Stimulated activated naive CD8-positive, alpha-beta T cell treated with anti-CD3 and anti-CD28 coated beads, Interleukin-15, Interleukin-2, amounts not matched to agents 100 ng/mL and 50 ng/mL, for 24 hours (primary cell): ENCODE measurements around the gene DOCK1.

Source experiments
- H3K27ac Mint-ChIP-seq: one replicate; pipeline ENCODE4 v1.8.0; 2021; ENCODE audit warnings: mild to moderate bottlenecking, mixed read lengths
- H3K27me3 Mint-ChIP-seq: one replicate; pipeline ENCODE4 v1.8.0; 2021; ENCODE audit warnings: mixed read lengths
- H3K36me3 Mint-ChIP-seq: one replicate; pipeline ENCODE4 v1.8.0; 2021; ENCODE audit warnings: low read depth, mixed read lengths
- H3K4me1 Mint-ChIP-seq: one replicate; pipeline ENCODE4 v1.8.0; 2021; ENCODE audit warnings: low read depth, mixed read lengths
- H3K4me3 Mint-ChIP-seq: one replicate; pipeline ENCODE4 v1.8.0; 2021; ENCODE audit warnings: mild to moderate bottlenecking, mixed read lengths
- H3K9me3 Mint-ChIP-seq: one replicate; pipeline ENCODE4 v1.8.0; 2021; ENCODE audit warnings: mixed read lengths

Gene DOCK1

DNA sequence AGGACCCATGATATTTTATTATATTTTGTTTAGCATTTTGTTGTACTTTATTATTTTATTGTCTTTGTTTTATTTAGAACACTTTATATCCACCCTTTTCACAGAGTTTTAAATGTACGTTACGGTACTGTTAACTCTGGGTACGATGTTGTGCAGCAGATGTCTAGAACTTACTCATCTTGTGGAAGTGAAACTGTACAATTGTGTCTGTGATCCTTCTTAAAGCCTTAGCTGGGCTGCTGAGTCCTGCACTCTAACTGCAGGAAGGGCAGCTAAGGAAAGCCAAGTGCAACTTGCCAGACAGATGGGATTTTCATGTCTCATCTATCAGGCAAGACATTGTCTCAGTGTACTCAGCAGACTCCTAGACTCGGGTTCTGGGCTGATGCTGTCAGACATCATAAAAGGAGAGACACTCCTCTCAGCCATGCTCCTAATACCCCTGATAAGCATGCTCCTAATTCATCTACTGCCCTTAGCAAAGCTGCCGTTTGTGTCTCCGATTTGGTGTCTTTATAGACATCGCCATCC is 305.8 kb downstream of the DOCK1 start:
- Mint-ChIP-seq H3K9me3 (no peaks in the 10 kb centered on the region), H3K36me3 (no peaks in the 10 kb centered on the region), H3K4me3 (no peak overlapping the region), H3K27ac (no peak overlapping the region), H3K4me1 (no peaks in the 10 kb centered on the region), H3K27me3 (no peaks in the 10 kb centered on the region)

DNA sequence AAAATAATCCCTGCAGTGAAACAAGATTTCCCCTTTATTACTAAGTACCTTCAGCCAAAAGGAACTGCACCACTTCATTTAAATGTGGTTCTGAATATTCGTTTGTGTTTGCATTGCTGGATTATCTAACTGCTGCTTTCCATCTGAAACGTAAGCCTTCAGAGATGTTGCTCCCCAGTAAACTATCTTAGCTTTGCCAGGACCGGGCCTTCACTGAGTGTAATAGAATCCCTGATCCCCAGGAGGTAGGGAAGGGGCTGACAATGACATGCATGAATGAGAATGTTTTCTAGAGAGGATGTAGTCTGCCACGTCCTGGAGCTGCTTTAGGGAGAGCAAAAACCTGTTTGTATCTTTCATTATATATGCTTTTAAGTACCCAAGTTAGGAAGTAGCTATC is 310.6 kb downstream of the DOCK1 start:
- H3K4me1 Mint-ChIP-seq, result no peaks in the 10 kb centered on the region
- H3K9me3 Mint-ChIP-seq, result no peaks in the 10 kb centered on the region
- H3K27me3 Mint-ChIP-seq, result no peaks in the 10 kb centered on the region
- no peak overlapping the region for H3K27ac Mint-ChIP-seq
- H3K4me3 Mint-ChIP-seq, result no peak overlapping the region
- no peaks in the 10 kb centered on the region for H3K36me3 Mint-ChIP-seq

DNA sequence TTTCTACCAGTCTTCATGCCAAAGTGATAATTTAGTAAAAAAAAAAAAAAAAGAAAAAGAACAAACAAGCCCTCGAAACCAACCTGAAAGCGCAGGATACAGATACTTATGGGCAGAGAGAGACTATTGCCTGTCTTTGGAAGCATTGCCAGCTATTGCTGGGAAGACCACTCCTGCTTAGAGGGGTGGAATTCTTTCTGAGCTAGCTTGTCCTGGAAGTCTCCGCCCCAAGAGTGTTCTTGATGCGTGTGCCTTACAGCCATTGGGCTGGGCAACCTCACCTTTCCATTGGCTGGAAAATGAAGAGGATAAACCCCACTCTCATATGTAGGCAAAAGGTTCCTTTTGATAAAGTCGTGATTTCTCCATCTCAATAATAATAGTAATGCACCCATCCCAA is 311.0 kb downstream of the DOCK1 start:
- Mint-ChIP-seq H3K27ac (no peak overlapping the region), H3K27me3 (no peaks in the 10 kb centered on the region), H3K9me3 (no peaks in the 10 kb centered on the region), H3K36me3 (no peaks in the 10 kb centered on the region), H3K4me3 (no peak overlapping the region), H3K4me1 (no peaks in the 10 kb centered on the region)

DNA sequence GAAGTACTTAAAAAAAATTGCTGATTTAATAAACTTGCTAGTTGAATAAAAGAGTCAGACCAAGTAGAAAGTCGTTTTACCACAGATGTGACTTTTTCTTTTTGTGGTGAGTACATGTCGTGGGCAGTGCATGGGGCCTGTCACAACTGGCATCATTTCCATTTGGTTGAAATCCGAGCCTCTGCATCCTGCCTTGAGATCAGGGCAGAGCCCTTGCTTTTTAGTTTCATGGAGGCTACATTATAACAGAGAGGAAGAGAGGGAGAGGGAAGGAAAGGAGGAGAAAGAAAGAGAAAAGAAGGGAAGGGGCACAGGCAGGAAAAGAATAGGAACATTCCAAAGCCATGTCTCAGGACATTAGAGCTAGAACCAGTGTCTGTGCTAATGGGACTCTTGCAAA is 311.6 kb downstream of the DOCK1 start:
- H3K27me3 Mint-ChIP-seq, result no peaks in the 10 kb centered on the region
- H3K9me3 Mint-ChIP-seq, result no peaks in the 10 kb centered on the region
- no peak overlapping the region for H3K4me3 Mint-ChIP-seq
- no peaks in the 10 kb centered on the region for H3K36me3 Mint-ChIP-seq
- no peaks in the 10 kb centered on the region for H3K4me1 Mint-ChIP-seq
- H3K27ac Mint-ChIP-seq, result no peak overlapping the region

DNA sequence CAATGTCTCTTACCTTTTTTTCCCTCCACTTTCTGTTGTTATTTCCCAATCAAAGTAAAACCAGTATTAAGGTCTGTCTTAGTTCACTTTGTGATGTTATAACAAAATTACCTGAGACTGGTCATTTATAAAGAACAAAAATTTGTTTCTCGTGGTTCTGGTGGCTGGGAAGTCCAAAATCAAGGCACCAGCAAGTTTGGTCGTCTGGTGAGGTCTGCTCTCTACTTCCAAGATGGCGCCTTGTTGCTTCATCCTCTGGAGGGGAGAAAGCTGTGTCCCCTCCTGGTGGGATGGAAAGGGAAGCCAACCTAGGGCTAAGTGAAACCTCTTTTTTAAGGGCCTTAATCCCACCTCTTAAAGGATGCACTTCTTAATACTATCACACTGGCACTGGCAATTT is 313.4 kb downstream of the DOCK1 start:
- no peaks in the 10 kb centered on the region for H3K4me1 Mint-ChIP-seq
- H3K36me3 Mint-ChIP-seq, result no peaks in the 10 kb centered on the region
- no peaks in the 10 kb centered on the region for H3K9me3 Mint-ChIP-seq
- H3K27me3 Mint-ChIP-seq, result peaks cover 9% of the 10 kb centered on the region
- no peak overlapping the region for H3K27ac Mint-ChIP-seq
- H3K4me3 Mint-ChIP-seq, result no peak overlapping the region

DNA sequence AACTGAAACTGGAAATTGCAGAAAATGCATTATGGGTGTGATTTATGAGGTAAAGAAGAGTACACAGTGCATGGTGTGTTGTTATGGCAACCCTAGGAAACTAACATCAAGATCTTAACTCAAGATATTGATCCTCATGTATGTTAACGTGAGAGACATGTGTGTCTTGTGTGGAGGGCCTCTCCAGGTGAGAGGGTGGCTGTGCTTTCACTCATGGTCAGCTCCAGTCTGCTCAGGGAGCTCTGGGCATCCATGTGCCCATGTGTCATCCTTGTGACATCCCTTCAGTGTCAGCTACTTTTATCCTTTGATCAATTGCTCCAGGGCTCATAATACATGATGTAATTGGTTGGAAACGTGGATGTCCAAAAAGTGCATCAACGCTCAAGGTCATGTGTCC is 316.1 kb downstream of the DOCK1 start:
- Mint-ChIP-seq H3K4me3 (no peak overlapping the region), H3K27ac (no peak overlapping the region), H3K27me3 (peaks cover 9% of the 10 kb centered on the region), H3K9me3 (no peaks in the 10 kb centered on the region), H3K4me1 (no peaks in the 10 kb centered on the region), H3K36me3 (no peaks in the 10 kb centered on the region)

DNA sequence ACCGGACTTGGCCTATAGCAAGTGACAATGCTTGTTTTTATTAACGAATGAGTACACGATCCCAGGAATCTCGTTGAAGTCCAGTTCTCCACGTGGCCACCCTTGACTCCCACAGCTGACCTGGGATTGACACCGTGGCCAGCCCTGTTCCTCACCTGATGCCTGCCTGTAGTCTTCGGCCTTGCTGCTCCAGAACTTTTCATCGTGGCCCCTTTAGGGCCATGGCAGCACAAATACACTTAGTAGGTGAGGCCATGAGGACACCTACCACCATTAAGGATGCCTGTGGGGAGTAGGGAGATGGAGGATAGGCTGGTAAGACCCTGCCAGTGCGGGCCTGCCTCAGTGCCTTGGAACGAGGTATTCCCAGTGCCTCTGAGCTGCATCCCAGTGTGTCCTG is 321.8 kb downstream of the DOCK1 start:
- Mint-ChIP-seq H3K27me3 (peaks cover 9% of the 10 kb centered on the region), H3K27ac (no peak overlapping the region), H3K36me3 (no peaks in the 10 kb centered on the region), H3K9me3 (peaks cover 4% of the 10 kb centered on the region), H3K4me1 (no peaks in the 10 kb centered on the region), H3K4me3 (no peak overlapping the region)

DNA sequence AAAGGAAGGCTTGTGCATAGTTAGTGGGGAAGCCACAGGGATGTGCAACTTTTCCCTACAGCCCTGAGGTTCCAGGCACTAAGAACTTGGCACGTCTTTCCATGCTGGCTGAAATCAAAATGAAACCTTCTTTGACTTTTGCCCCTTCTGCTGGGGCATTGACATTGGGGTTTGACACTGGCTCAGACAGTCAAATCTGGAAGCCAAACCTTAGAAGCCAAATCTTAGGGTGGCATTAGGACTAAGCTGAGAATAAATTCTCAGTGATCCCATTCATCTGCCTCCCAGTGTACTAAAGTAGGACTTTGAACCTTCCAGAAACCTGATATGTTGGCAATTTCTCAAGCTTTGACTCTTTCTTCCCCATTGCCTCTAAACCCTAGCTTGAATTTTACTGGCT is 322.4 kb downstream of the DOCK1 start:
- Mint-ChIP-seq H3K27me3 (peaks cover 3% of the 10 kb centered on the region), H3K9me3 (peaks cover 4% of the 10 kb centered on the region), H3K27ac (no peak overlapping the region), H3K4me3 (no peak overlapping the region), H3K36me3 (no peaks in the 10 kb centered on the region), H3K4me1 (no peaks in the 10 kb centered on the region)

DNA sequence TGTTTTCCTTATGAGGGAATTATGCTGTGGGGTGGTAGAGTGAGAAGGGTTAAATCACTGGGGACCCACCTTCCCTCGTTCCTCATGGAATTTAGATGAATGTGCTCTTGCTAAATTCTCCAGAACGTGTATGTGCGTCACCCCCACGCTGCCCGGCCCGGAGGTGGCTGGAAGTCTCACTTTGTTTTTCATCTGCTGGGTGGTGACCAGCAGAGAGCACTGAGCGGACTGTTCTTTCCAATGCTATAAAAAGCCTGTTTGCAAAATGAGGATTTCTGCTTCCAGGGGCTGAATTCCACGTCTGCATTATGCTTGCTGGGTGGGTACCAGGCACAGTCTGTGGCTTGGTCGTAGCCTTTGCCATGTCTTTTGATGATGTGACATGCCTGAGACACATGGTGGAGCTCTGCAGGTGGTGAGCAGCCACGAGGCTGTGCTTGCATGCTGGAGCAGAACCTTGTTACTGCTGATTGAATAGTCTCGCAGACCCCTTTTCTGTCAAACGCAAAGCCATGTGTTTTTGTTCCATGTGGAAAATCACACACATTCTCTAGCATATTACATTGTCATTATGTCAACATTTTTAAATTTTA is 323.1 kb downstream of the DOCK1 start:
- H3K36me3 Mint-ChIP-seq, result no peaks in the 10 kb centered on the region
- no peaks in the 10 kb centered on the region for H3K27me3 Mint-ChIP-seq
- no peak overlapping the region for H3K4me3 Mint-ChIP-seq
- H3K9me3 Mint-ChIP-seq, result peaks cover 4% of the 10 kb centered on the region
- no peak overlapping the region for H3K27ac Mint-ChIP-seq
- H3K4me1 Mint-ChIP-seq, result no peaks in the 10 kb centered on the region

DNA sequence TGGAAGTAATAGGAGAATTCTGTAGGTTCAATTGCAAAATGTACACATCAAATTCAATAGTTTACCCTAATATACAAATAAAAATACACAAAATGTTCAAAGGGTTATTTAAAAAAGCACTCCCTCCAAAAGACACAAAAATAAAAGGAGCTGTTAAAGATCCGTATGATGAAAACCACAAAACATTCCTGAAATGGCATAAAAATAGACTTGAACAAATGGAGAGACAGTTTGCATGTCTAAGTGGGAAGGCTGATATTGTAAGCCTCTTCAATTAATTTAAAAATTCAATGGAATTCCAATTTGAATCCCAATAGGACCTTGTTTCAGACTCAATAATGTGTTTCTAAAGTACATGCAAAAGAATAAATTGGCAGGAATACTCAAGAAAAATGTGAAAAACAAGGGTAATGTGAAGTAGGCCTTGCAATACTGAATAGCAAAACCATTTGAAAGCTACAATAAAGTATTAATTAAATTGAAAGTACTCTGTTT is 329.1 kb downstream of the DOCK1 start:
- H3K27ac Mint-ChIP-seq, result no peak overlapping the region
- H3K9me3 Mint-ChIP-seq, result peaks cover 4% of the 10 kb centered on the region
- no peak overlapping the region for H3K4me3 Mint-ChIP-seq
- no peaks in the 10 kb centered on the region for H3K36me3 Mint-ChIP-seq
- no peaks in the 10 kb centered on the region for H3K27me3 Mint-ChIP-seq
- no peaks in the 10 kb centered on the region for H3K4me1 Mint-ChIP-seq

DNA sequence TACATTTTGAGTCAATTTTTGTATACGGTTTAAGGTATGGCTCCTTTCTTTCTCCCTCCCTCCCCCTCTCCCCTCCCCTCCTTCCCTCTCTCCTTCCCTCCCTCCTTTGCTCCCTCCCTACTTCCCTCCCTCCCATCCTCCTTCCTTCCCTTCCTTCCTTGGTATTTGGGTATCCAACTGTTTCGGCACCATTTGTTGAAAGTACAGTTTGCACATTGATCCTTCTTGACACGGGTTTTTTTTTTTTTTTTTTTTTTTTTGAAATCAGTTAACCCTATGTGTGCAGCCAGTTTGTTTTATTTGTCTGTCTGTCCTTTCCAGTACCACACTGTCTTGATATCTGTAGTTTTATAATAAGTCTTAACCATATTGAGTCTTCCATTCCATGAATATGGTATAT is 331.0 kb downstream of the DOCK1 start:
- Mint-ChIP-seq H3K27me3 (peaks cover under 1% of the 10 kb centered on the region), H3K27ac (no peak overlapping the region), H3K9me3 (peaks cover 4% of the 10 kb centered on the region), H3K4me1 (no peaks in the 10 kb centered on the region), H3K4me3 (no peak overlapping the region), H3K36me3 (no peaks in the 10 kb centered on the region)

DNA sequence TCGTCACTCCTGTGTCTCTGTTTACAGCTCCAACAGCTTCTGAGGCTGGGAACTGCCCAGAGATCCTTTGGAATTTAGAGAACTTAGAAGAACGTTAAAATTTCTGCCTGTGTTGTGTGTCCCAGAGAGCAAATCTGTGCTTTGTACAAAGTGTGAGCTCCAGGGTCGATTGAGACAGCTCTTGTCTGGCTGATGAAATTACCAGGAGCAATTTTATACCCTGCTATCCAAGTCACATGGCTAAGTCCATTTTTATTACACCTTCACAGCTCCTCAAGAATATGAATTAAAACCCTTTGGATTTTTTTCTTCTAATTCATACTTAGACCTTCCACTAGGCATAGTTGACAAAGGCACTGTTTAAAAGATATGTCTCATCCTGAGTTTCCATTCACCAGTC is 337.7 kb downstream of the DOCK1 start:
- no peaks in the 10 kb centered on the region for H3K9me3 Mint-ChIP-seq
- no peaks in the 10 kb centered on the region for H3K36me3 Mint-ChIP-seq

DNA sequence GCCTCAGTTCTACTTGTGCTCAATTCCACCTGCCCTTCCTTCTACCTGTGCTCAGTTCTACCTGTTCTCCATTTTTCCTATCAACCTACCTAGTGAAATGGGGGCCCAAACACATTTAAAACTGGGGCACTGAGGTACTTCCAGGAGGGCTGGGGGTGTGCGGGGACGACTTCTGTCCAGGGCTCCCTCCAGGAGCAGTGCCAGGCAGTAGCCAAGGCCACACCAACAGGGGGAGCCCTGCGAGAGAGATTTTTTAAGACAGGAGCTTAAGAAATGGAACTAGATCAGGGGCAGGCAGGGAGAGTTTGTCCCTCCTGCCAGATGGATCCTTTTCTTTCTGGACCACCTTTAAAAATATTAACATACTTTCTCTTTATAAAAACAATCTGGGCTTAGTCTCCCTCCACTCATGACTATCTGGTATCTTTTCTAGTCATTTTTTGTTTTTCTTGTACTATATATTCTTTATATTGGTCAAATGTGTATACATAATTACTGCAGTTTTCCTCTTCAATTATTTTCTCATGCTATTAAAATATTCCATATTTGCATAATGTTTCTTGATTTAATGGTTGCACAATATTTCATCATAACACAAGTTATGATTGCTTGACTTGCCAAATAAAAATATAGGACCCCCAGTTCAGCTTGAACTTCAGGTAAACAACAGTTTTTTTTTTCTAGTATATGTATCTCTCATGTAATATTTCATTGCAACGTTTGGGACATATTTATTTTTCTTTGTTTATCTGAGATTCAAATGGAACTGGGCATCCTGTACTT is 338.5 kb downstream of the DOCK1 start:
- Mint-ChIP-seq H3K9me3 (no peaks in the 10 kb centered on the region), H3K4me1 (no peaks in the 10 kb centered on the region), H3K4me3 (no peak overlapping the region), H3K27me3 (peaks cover 5% of the 10 kb centered on the region), H3K27ac (no peak overlapping the region), H3K36me3 (no peaks in the 10 kb centered on the region)

More for the DNA sequence above, 337.7 kb downstream of the DOCK1 start:
- no peaks in the 10 kb centered on the region for H3K4me1 Mint-ChIP-seq
- H3K27me3 Mint-ChIP-seq, result peaks cover 5% of the 10 kb centered on the region
- H3K4me3 Mint-ChIP-seq, result no peak overlapping the region
- no peak overlapping the region for H3K27ac Mint-ChIP-seq

DNA sequence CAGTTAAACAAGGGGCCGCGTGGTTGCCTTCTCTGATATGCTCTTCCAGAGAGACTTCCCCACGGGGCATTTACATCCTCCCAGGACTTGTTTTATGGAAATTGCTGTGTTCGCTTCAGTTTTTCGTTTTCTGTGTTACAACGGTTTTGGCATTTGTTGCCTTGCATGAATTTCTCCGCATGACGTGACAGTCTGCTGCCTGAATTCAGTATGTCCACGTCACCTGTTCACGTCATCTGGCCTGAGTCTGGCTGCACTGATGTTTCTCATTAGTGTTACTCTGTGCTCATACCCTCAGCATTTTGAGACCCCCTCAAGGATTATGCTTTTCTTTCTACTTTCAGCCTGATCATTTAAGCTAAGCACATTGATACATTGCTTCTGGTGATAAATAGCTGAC is 340.2 kb downstream of the DOCK1 start:
- Mint-ChIP-seq H3K36me3 (no peaks in the 10 kb centered on the region), H3K4me1 (no peaks in the 10 kb centered on the region), H3K27me3 (peaks cover 5% of the 10 kb centered on the region), H3K9me3 (no peaks in the 10 kb centered on the region), H3K27ac (no peak overlapping the region), H3K4me3 (no peak overlapping the region)

DNA sequence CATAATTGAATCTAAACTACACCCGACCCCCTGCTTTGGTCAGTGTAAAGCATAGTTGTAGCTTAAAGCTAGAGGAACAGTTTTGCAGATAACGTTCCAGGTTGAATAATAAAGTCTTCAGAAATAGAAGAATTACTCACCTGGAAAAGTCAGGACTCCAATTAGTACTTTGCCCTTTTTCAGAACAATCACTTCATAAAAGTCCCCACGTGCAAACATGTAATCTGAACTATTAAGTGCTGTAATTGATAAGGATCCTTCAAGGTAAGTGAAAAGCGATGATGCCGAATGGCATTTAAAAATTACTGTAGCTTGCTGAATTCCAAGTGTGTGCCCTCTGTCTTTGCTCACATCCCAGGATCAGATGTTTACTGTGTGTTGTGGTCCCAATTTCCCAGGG is 344.8 kb downstream of the DOCK1 start:
- Mint-ChIP-seq H3K27me3 (no peaks in the 10 kb centered on the region), H3K36me3 (no peaks in the 10 kb centered on the region), H3K27ac (no peak overlapping the region), H3K9me3 (no peaks in the 10 kb centered on the region), H3K4me3 (no peak overlapping the region), H3K4me1 (peaks cover 11% of the 10 kb centered on the region)
